Activated T-cell treated with anti-CD3 and anti-CD28 coated beads, Interleukin-2, amount 50 U/mL, for 4 hours (primary cell): ENCODE results near the gene EVL. TPM values are rescaled to one million over a fixed set of nuclear protein-coding genes. Genes with fewer than 3 reads are reported as not detected.
"Not testable (repeated sequence)": the region's sequence is repeated elsewhere in the genome, so short reads cannot be mapped to it uniquely, and the experiment has no call there.

Source experiments
- ATAC-seq, 2 donors: fragments of 200-7000 bp; cut with Tn5 transposase; one replicate each; pipeline ENCODE4 v1.10.0; 2021
- DNase-seq: peaks from one replicate; pipeline ENCODE4 v3.0.0-alpha.2; 2020
- H3K27me3 Mint-ChIP-seq: one replicate; pipeline ENCODE4 v1.8.0; 2021; ENCODE audit warnings: low read depth, mixed read lengths
- H3K36me3 Mint-ChIP-seq: one replicate; pipeline ENCODE4 v1.8.0; 2022; ENCODE audit warnings: mixed read lengths; ENCODE audit not compliant: insufficient read depth
- H3K4me1 Mint-ChIP-seq: one replicate; pipeline ENCODE4 v1.8.0; 2021; ENCODE audit warnings: low read depth, mixed read lengths
- H3K4me3 Mint-ChIP-seq: one replicate; pipeline ENCODE4 v1.8.0; 2021; ENCODE audit warnings: mild to moderate bottlenecking, moderate library complexity, mixed read lengths
- H3K9me3 Mint-ChIP-seq: one replicate; pipeline ENCODE4 v1.8.0; 2021; ENCODE audit warnings: mixed read lengths
- total RNA-seq, 3 donors: library from RNA; stranded (reverse); gene quantifications; one replicate each; pipeline ENCODE4 v1.2.1, GENCODE V29; 2021

The EVL gene
- total RNA-seq, 3 donors from 2014 or later = 79.4 to 112 (median 107) TPM

DNA sequence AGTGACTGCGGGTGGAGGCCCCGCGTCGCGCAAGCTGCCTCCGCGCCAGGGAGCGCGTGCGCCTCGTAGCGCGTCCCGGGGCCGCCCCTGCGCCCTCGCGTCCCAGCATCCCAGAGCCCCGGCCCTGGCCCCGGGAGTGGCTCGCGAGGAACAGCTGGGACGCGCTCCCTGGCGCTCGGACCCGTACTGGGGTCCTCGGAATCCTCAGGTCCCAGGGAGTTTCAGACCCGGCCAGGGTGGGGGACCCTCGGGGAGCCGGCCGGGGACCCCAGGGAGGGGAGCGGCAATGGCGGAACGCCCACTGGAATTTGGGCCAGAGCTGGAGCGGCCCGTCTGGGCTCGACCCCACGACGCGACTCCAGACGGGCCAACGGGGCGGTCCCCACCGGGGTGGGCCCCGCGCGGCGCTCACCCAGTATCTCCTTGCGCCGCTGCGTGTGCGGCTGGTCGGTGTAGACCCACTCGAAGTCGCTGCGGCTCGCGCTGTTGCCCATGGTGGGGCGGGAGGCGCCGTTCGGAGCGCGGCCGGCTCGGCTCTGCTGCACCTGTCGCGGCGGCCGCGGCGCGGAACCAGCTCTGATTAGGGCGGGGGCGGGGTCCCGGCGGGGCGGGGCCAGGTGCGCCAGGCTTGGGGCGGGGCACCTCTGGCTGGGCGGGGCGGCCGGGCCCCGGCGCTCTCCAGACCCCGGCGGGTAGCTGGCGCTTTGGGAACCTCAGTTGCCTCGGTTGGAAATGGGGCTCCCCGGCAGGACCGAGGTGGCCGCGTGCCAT is 94.1 kb downstream of the EVL start, which contains the start of gene DEGS2:
Gene DEGS2 (minus strand): TSS at position 552 of the 771 bp plus-strand sequence. CDS start 58 bp downstream, at position 494.
- ATAC-seq (peak; percentile 85 to 93), DNase-seq (peak; percentile 62)
- Mint-ChIP-seq H3K4me1 (peaks cover 1% of the 10 kb centered on the region), H3K4me3 (peak within 1 kb of the TSS; percentile 62), H3K9me3 (peaks cover 6% of the 10 kb centered on the region), H3K27me3 (peaks cover 19% of the 10 kb centered on the region), H3K36me3 (peaks cover 3% of the 10 kb centered on the region)

GRCh38 chr14:100159865-100160533 is 94.8 kb downstream of the EVL start:
- H3K4me1 Mint-ChIP-seq = peaks cover 1% of the 10 kb centered on the region
- peaks cover 3% of the 10 kb centered on the region for H3K9me3 Mint-ChIP-seq
- peak overlapping the region; percentile 45 for H3K4me3 Mint-ChIP-seq
- H3K27me3 Mint-ChIP-seq = peaks cover 19% of the 10 kb centered on the region
- DNase-seq (no peak), ATAC-seq (peak; percentile 39 to 41)
- H3K36me3 Mint-ChIP-seq = peaks cover 2% of the 10 kb centered on the region

DNA sequence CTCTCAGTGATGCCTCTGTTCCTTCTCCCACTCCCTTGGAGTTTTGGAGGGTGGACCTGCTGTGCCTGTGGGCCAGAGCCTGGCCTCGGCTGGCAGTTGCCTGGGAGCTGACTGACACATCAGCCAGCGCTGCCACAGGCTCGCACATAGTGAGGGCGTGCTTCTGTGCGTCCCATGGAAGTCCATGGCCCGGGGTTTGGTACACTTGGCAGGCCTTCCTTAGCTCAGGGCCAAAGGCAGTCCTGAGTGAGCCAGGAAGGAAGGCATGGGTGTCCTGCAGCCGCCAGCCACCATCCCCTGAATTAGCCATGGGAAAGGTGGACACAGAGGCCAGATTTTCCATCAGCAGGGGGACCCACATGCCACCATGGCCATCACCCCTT is 95.3 kb downstream of the EVL start:
- H3K9me3 Mint-ChIP-seq = no peaks in the 10 kb centered on the region
- H3K27me3 Mint-ChIP-seq = peaks cover 22% of the 10 kb centered on the region
- no peak for ATAC-seq
- H3K4me1 Mint-ChIP-seq = peaks cover 1% of the 10 kb centered on the region
- DNase-seq = no peak
- no peaks in the 10 kb centered on the region for H3K36me3 Mint-ChIP-seq
- H3K4me3 Mint-ChIP-seq = peak overlapping the region; percentile 45

DNA sequence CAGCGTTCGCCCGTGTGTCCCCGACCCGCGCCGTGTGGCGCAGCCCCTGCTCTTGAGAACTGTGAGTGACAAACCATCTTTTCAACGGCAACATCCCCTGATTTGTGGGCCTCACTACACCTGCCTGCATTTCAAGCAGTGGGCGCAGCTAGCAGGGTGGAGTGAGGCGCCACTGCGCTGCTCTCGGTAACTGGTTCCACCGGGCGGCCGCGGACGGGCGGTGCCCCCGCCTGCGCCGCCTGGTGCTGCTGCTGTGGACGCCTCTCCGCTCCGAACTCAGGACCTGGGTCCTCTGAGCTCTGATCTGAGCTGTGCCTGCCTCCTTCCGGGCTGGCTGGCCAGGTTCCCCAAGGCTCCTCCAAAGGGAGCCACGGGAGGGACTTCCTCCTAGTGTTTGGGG is 100.2 kb downstream of the EVL start:
- peak overlapping the region; percentile 26 for H3K4me3 Mint-ChIP-seq
- no peak for DNase-seq
- ATAC-seq = no peak
- H3K9me3 Mint-ChIP-seq = no peaks in the 10 kb centered on the region
- H3K27me3 Mint-ChIP-seq = peaks cover 3% of the 10 kb centered on the region
- peaks cover 7% of the 10 kb centered on the region for H3K4me1 Mint-ChIP-seq
- no peaks in the 10 kb centered on the region for H3K36me3 Mint-ChIP-seq

- Mint-ChIP-seq H3K36me3 (no peaks in the 10 kb centered on the region), H3K27me3 (peaks cover 3% of the 10 kb centered on the region), H3K9me3 (no peaks in the 10 kb centered on the region), H3K4me3 (peak overlapping the region; percentile 78), H3K4me1 (peaks cover 7% of the 10 kb centered on the region)
- peak; percentile 38 to 44 for ATAC-seq
- DNase-seq = no peak
These were observed 100.7 kb downstream of the EVL start for GRCh38 chr14:100165831-100166440.

DNA sequence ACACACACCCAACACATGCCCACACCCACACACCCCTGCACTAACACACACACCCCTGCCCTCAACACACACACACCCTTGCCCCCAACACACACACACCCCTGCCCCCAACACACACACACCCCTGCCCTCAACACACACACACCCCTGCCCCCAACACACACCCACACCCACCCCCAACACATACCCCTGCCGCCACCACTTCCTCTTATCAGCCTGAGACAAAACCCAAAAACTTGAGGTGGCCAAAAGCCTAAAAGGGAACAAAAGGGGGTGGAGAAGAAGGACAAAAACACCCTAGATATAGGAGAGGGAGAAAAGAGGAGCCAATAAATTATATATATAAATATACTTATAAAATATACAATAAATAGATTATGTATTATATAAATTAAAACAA is 103.3 kb downstream of the EVL start:
- DNase-seq = no peak
- peaks cover 7% of the 10 kb centered on the region for H3K4me1 Mint-ChIP-seq
- peaks cover 3% of the 10 kb centered on the region for H3K27me3 Mint-ChIP-seq
- no peaks in the 10 kb centered on the region for H3K36me3 Mint-ChIP-seq
- H3K4me3 Mint-ChIP-seq = no peak overlapping the region
- no peaks in the 10 kb centered on the region for H3K9me3 Mint-ChIP-seq
- no peak for ATAC-seq

GRCh38 chr14:100170880-100171279 is 105.7 kb downstream of the EVL start:
- ATAC-seq = no peak
- DNase-seq = no peak
- H3K9me3 Mint-ChIP-seq = no peaks in the 10 kb centered on the region
- H3K4me3 Mint-ChIP-seq = no peak overlapping the region
- peaks cover 8% of the 10 kb centered on the region for H3K27me3 Mint-ChIP-seq
- peaks cover 7% of the 10 kb centered on the region for H3K4me1 Mint-ChIP-seq
- H3K36me3 Mint-ChIP-seq = no peaks in the 10 kb centered on the region

GRCh38 chr14:100172811-100173210 is 107.6 kb downstream of the EVL start:
- no peaks in the 10 kb centered on the region for H3K4me1 Mint-ChIP-seq
- no peaks in the 10 kb centered on the region for H3K36me3 Mint-ChIP-seq
- ATAC-seq (no peak), DNase-seq (no peak)
- no peak overlapping the region for H3K4me3 Mint-ChIP-seq
- peaks cover 9% of the 10 kb centered on the region for H3K27me3 Mint-ChIP-seq
- H3K9me3 Mint-ChIP-seq = no peaks in the 10 kb centered on the region

DNA sequence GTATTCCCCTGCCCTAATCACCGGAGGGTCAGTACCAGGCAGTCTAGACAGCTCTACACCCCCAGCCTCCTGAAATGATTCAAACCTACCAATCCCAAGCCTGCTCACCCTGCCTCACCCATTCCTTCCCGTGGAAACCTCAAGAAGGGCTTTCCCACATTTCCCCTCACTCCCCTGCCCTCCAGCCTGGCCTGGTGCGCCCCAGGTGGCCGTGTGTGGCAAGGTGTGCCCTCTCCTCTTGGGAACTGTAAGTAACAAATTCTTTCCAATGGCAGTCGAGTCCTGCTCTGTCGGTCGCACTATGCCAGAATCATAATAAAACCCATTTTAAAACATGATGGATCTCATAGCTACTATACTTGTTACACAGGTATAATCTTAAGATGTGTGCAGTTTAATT is 108.1 kb downstream of the EVL start:
- ATAC-seq = no peak
- Mint-ChIP-seq H3K9me3 (no peaks in the 10 kb centered on the region), H3K4me3 (no peak overlapping the region), H3K27me3 (peaks cover 9% of the 10 kb centered on the region), H3K36me3 (no peaks in the 10 kb centered on the region), H3K4me1 (no peaks in the 10 kb centered on the region)
- no peak for DNase-seq

GRCh38 chr14:100176811-100177327 is 111.6 kb downstream of the EVL start:
- peaks cover 9% of the 10 kb centered on the region for H3K27me3 Mint-ChIP-seq
- H3K9me3 Mint-ChIP-seq = no peaks in the 10 kb centered on the region
- DNase-seq (no peak), ATAC-seq (no peak)
- H3K4me1 Mint-ChIP-seq = no peaks in the 10 kb centered on the region
- no peak overlapping the region for H3K4me3 Mint-ChIP-seq
- no peaks in the 10 kb centered on the region for H3K36me3 Mint-ChIP-seq

DNA sequence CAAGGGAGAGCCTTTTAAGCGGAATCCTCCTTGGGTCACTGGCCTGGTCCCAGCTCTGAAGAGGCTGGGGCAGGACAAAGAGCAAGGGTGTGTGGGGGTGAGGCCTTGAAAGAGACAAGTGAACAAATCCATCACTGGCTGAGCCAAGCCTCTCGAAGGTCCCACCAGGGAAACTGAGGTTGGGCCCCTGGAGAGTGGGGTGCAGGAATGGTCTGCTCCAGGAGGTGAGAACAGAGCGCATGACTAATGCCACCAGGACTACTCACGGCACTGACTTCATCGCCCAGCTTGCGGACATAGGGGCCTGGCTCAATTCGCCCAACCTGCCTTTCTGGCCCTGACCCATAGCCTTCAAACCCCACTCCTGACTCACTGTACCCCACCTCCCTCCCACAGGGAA is 113.5 kb downstream of the EVL start:
- Mint-ChIP-seq H3K4me1 (no peaks in the 10 kb centered on the region), H3K9me3 (no peaks in the 10 kb centered on the region)

GRCh38 chr14:100180671-100181070 is 115.4 kb downstream of the EVL start:
- not testable (repeated sequence) for H3K27me3 Mint-ChIP-seq, ATAC-seq, H3K4me1 Mint-ChIP-seq, H3K36me3 Mint-ChIP-seq, H3K9me3 Mint-ChIP-seq, DNase-seq, H3K4me3 Mint-ChIP-seq

More for the DNA sequence above, 113.5 kb downstream of the EVL start:
- Mint-ChIP-seq H3K27me3 (peaks cover 9% of the 10 kb centered on the region), H3K4me3 (no peak overlapping the region), H3K36me3 (no peaks in the 10 kb centered on the region)
- ATAC-seq (no peak), DNase-seq (no peak)

- not testable (repeated sequence) for H3K27me3 Mint-ChIP-seq, ATAC-seq, H3K9me3 Mint-ChIP-seq, H3K36me3 Mint-ChIP-seq, DNase-seq, H3K4me3 Mint-ChIP-seq, H3K4me1 Mint-ChIP-seq
These were observed 116.8 kb downstream of the EVL start for GRCh38 chr14:100181876-100182551.

DNA sequence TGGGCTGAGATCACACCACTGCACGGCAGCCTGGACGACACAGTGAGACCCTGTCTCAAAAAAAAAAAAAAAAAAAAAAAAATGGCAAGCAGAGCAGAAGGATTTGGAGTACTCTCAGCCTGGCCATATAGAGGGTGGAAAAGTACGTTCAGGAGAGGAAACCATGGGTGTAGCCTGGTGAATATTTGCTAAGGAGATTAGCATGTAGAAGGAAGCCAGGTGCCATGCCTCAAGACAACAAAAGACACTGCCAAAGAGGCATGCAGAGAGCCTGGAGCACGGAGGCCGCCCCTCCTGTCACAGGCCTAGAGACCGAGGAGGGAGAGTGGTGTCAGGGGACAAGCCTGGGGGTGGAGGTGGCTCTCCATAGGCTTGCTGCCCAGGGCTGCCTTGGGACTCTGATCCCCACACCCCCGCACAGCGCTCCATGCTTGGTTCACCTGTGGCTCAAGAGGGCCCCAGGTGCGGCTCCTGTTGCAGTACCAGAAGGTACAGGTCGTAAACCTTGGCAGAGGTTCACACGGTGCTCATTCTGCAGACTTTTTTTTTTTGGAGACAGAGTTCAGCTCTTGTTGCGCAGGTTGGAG is 122.1 kb downstream of the EVL start:
- no peak for DNase-seq
- no peak for ATAC-seq
- no peaks in the 10 kb centered on the region for H3K36me3 Mint-ChIP-seq
- H3K27me3 Mint-ChIP-seq = no peaks in the 10 kb centered on the region
- no peaks in the 10 kb centered on the region for H3K9me3 Mint-ChIP-seq
- no peaks in the 10 kb centered on the region for H3K4me1 Mint-ChIP-seq
- no peak overlapping the region for H3K4me3 Mint-ChIP-seq
